Stimulated activated naive CD8-positive, alpha-beta T cell treated with anti-CD3 and anti-CD28 coated beads, Interleukin-15, Interleukin-2, amounts not matched to agents 100 U/mL and 50 U/mL, for 24 hours (primary cell): ENCODE data around the gene VPS18.

Experiments
- ATAC-seq: fragments of 150-1000 bp; cut with Tn5 transposase; one replicate; pipeline ENCODE4 v1.10.0; 2021
- DNase-seq: peaks from one replicate; pipeline ENCODE4 v3.0.0; 2021

Gene VPS18

GRCh38 chr15:40901053-40901443, 6.8 kb downstream of the VPS18 start:
- DNase-seq, result no peak

GRCh38 chr15:40902605-40903561, 8.6 kb downstream of the VPS18 start:
- DNase-seq, result no peak
- no peak for ATAC-seq

More at GRCh38 chr15:40901053-40901443, 6.8 kb downstream of the VPS18 start:
- ATAC-seq, result no peak

- DNase-seq, result no peak
- ATAC-seq, result no peak
These were observed 10.4 kb downstream of the VPS18 start for GRCh38 chr15:40904552-40905201.

GRCh38 chr15:40906091-40906990, 12.1 kb downstream of the VPS18 start:
- DNase-seq (peak; percentile 93), ATAC-seq (peak; percentile 84)

- peak; percentile 65 for DNase-seq
- ATAC-seq, result peak; percentile 26
These were observed 12.9 kb downstream of the VPS18 start for GRCh38 chr15:40906991-40907802.

- ATAC-seq, result no peak
These were observed 13.8 kb downstream of the VPS18 start for GRCh38 chr15:40908095-40908494.

GRCh38 chr15:40909662-40910630, 15.7 kb downstream of the VPS18 start:
- DNase-seq (no peak), ATAC-seq (no peak)

More at GRCh38 chr15:40908095-40908494, 13.8 kb downstream of the VPS18 start:
- no peak for DNase-seq

- DNase-seq (no peak), ATAC-seq (no peak)
These were observed 16.9 kb downstream of the VPS18 start for GRCh38 chr15:40911141-40911540.

GRCh38 chr15:40911693-40912092, 17.4 kb downstream of the VPS18 start:
- DNase-seq (no peak), ATAC-seq (no peak)

GRCh38 chr15:40912478-40912877, 18.2 kb downstream of the VPS18 start:
- DNase-seq (no peak), ATAC-seq (no peak)

- no peak for ATAC-seq
- DNase-seq, result no peak
These were observed 19.8 kb downstream of the VPS18 start for GRCh38 chr15:40914013-40914412.

- DNase-seq, result no peak
- ATAC-seq, result no peak
These were observed 20.2 kb downstream of the VPS18 start for GRCh38 chr15:40914486-40914885.

- no peak for ATAC-seq
- DNase-seq, result no peak
These were observed 20.9 kb downstream of the VPS18 start for GRCh38 chr15:40915116-40915661.

- DNase-seq, result no peak
- no peak for ATAC-seq
These were observed 21.4 kb downstream of the VPS18 start for GRCh38 chr15:40915679-40916078.

- ATAC-seq (no peak), DNase-seq (no peak)
These were observed 23.3 kb downstream of the VPS18 start for GRCh38 chr15:40917585-40917984.

GRCh38 chr15:40918146-40918798, 24.0 kb downstream of the VPS18 start:
- DNase-seq, result no peak
- ATAC-seq, result no peak

- ATAC-seq (no peak), DNase-seq (no peak)
These were observed 24.6 kb downstream of the VPS18 start for GRCh38 chr15:40918799-40919392.

GRCh38 chr15:40921949-40922607, 27.8 kb downstream of the VPS18 start:
- no peak for DNase-seq
- no peak for ATAC-seq
